Upper lobe of left lung (tissue), 4 donors: Measurements from ENCODE around the gene CKS2.
"Not testable (repeated sequence)": the region's sequence is repeated elsewhere in the genome, so short reads cannot be mapped to it uniquely, and the experiment has no call there.

Source experiments
- CTCF ChIP-seq, 6 experiments: fragments of 450-650 bp in 4 of 6; fragments of 200-600 bp in 2 of 6; sonication (generic) in 2 of 6; IDR thresholded peaks; one replicate each; pipeline ENCODE4 v1.5.1; 2016 to 2019; ENCODE audit warnings: antibody characterized with exemption in 6 of 6
- POLR2AphosphoS5 ChIP-seq, 2 donors: sonication (generic); formaldehyde crosslinking; IDR thresholded peaks; one replicate each; pipeline ENCODE4 v1.5.1; 2017; ENCODE audit warnings: antibody characterized with exemption in 2 of 2

- TF ChIP-seq CTCF, POLR2AphosphoS5 (IDR thresholded peaks at IDR 0.05): not testable (repeated sequence)
Measured at GRCh38 chr9:89276040-89276439, 35.0 kb upstream of the CKS2 start.
